ENCODE data around the gene EHD4. TPM values are rescaled to one million over a fixed set of nuclear protein-coding genes. Genes with fewer than 3 reads are reported as not detected.

EHD4 gene
- total RNA-seq, 1 donor from 2014 or later, result 30.2 TPM

- no peak for TF ChIP-seq CTCF (conservative IDR thresholded peaks at IDR 0.05; ENCODE audit: low read depth, low read length)
- no peak for DNase-seq (ENCODE audit: low read depth)
Observed at GRCh38 chr15:41932511-41933289, 39.7 kb downstream of the EHD4 start.

DNA sequence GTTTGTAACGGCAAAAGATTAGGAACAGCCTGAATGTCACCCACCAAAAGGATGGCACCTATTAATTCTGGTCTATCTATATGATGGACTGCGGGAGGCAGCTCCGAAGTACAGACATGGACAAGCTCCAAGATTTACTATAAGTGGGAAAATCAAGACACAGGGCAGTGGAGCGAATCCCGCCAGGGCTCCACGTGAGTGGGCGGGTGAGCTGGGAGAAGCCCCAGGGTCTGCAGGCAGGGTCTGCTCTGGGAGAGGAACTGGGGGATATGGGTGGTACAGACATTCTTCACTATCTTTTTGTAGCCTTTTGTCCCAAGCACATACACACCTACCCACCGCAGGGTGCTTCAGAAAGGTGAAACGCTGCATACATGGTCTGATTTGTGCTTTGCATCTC lies 40.3 kb downstream of the EHD4 start:
- H3K4me3 ChIP-seq (ENCODE audit: low read depth, low read length), result no peak overlapping the region
- no peak for TF ChIP-seq CTCF (conservative IDR thresholded peaks at IDR 0.05; ENCODE audit: low read depth, low read length)
- DNase-seq (ENCODE audit: low read depth), result no peak

More at GRCh38 chr15:41932511-41933289, 39.7 kb downstream of the EHD4 start:
- no peak overlapping the region for H3K4me3 ChIP-seq (ENCODE audit: low read depth, low read length)

GRCh38 chr15:41930867-41931222 lies 41.5 kb downstream of the EHD4 start:
- no peak overlapping the region for H3K4me3 ChIP-seq (ENCODE audit: low read depth, low read length)
- no peak for TF ChIP-seq CTCF (conservative IDR thresholded peaks at IDR 0.05; ENCODE audit: low read depth, low read length)
- no peak for DNase-seq (ENCODE audit: low read depth)

DNA sequence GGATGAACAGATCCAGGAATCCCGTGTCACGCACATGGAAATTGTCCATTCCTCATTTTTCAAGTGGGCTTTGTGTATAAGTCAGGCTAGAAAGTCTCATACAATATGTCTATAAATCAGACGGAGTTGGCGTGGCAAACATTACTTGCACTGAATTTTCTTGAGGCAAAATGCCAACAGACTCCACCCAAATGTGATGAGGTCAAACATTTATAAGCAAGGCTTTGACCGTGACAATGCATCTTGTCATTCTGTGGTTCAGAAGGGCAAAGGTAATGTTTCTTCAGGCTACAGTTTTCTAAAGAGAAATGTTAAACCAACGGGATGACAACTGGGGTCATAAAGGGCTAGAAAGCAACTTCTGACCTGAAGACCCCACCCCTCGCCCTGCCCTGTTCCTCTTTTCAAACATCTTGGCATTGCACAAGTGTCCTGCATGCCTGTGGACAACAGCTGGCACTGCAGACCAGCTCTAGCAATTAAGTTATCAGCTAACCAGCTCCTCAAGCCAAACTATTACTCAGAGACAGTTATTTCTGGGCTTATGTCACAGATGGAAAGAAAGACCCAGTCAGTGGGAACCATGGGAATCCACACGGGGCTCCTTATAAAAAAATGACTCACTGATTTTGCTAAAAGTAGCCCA lies 42.0 kb downstream of the EHD4 start:
- no peak overlapping the region for H3K4me3 ChIP-seq (ENCODE audit: low read depth, low read length)
- DNase-seq (ENCODE audit: low read depth), result peak; percentile 86
- peak; percentile 57 for TF ChIP-seq CTCF (conservative IDR thresholded peaks at IDR 0.05; ENCODE audit: low read depth, low read length)

DNA sequence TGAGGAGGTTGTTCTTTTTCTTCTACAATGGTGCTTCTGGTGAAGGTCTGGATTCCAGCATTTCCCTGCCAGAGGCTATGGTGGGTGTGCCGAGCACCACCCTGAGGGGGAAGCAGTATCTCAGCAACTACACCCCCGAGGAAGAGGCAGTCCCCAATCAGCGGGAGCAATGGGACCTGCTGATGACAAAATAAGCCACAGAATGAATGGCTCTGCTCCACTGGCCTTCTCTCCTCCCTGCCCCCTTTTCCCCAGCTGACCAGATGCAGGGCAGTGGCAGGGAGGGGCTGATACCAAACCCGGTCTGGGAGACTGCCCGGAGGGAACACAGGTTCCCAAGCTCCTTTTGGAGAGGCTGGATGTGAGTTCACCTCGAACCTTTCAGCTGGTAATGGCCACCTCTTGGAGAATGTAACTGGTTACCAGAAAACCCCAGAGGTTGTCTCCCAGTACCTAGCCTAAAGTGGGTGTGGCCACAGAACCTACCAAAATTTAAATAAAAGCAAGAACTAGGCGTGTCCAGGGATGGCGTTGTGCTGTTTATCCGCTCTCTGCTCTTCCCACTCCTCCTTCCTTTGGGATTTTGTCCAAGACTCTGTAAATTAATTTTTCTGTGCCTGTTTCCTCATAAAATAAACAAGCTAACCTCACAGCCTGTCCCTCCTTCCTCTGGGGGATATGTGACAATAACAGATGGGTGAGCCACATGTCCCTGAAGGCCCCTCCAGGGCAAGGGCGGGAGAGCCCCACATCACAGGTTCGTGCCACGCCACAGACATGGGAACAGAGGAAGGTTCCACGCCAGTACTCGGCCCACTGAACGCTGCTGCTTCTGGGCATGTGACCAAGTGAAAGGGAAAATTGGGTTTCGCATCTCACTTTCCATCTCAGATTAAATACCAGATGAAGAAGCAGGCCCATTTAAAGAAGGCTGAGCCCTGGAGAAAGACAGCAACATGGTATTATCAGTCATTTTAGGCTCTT lies 43.4 kb downstream of the EHD4 start:
- no peak overlapping the region for H3K4me3 ChIP-seq (ENCODE audit: low read depth, low read length)
- TF ChIP-seq CTCF (conservative IDR thresholded peaks at IDR 0.05; ENCODE audit: low read depth, low read length), result no peak

DNA sequence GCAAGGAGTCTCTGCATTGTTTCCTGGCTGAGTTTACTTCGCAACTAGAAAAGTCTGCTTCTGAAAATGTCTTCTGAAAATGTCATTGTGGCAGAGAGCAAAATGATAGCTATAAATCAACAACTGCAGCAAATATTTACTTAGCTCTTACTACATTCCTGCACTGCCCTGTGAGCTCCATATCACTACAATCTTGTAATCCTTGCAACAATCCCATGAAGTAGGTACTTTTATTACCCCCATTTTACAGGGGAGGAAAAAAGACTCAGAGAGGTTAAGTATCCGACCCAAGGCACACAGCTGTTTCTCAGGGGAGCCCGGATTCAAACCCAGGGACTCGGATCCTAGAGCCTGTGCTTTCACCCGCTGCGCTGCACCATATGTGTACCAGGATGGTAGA lies 44.3 kb downstream of the EHD4 start:
- H3K4me3 ChIP-seq (ENCODE audit: low read depth, low read length), result no peak overlapping the region
- TF ChIP-seq CTCF (conservative IDR thresholded peaks at IDR 0.05; ENCODE audit: low read depth, low read length), result no peak
- no peak for DNase-seq (ENCODE audit: low read depth)

More for the DNA sequence above, 43.4 kb downstream of the EHD4 start:
- no peak for DNase-seq (ENCODE audit: low read depth)

All from epithelial cell of proximal tubule (primary cell).